GM19025 (cell line): ENCODE results near the gene C19orf81.
"Not testable (repeated sequence)": the region's sequence is repeated elsewhere in the genome, so short reads cannot be mapped to it uniquely, and the experiment has no call there.

Source experiments
- ATAC-seq: cut with Tn5 transposase; IDR thresholded peaks from one replicate; pipeline ENCODE4 v1.9.1; 2021; ENCODE audit warnings: mild to moderate bottlenecking, low read depth, moderate library complexity; ENCODE audit not compliant: unreplicated experiment

Gene C19orf81

DNA sequence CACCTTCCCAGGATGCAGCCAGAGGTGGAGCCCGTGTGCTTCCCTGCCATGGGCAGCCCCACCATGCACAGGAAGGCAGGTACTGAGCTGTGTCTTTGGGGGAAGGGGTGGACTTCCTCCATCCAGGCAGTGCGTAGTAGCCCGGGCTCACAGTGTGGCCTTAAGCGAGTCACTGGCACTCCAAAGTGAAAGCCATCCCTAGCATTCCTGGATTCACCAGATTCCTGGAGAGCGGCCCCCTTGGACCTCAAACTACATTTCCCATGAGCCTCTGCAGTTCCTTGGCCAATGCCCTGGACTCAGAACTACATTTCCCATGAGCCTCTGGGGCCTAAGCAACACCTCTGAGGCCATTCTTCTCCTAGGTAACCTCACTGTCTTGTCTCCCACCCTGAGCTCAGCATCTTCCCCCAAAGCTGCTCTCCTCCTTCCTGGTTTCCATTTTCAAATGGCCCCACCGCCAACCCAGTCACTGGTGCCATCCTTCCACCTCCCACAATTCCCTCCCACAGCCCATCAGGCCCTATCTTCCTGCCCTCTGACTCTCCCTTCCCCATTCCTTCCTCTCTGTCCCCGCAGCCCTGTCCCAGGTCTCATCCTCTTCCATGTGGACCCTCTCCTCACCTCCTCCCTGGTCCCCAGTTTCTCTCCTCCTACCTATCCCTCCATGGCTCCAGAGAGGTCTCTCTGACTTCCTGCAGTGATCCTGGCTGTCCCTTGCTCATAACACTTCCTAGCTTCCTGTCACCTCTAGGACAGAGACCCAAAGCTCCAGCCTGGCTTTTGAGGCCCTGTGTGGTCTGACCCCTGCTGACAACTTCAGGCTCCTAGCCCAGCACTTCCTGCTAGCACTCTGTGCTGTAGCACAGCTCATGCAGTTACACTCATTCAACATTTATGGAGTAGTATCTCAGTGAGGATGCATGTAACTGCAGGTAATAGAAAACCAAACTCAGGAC is at the start of gene C19orf81:
C19orf81 (plus strand) TSS at position 13 of the 959 bp plus-strand sequence; CDS start at position 13, 0 bp downstream.
- ATAC-seq, result no peak

DNA sequence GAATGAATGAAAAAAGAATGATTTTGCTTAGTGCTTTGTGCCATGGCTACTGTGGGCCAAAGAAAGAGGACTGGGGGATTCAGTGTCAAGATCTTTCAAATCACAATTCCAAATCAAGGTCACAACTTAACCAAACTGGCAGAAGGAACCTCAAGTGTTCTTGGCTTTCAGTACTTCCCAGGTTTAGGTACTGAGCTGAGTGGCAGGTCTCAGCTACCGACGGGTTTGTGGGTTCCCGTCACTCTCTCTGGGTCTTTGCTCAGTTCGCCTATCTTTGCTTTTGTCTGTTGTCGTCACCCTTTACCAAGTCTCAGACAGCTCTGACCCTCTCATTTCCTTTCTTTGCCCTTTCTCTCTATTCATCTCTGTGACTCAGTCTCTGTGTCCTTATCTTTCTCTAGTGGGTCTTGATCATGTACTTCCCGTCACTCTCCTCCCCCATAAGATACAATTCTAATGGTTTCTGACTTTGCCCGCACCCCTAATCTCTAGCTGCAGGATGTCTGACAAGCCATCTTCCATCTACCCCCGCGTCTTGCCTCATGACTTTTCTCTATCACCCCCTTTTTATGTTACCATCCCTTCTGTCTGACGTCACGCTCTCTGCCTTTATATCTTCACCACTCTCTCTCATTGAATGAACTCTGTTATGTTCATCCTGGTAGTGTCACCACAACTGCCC is 47.7 kb upstream of the C19orf81 start:
- no peak for ATAC-seq

DNA sequence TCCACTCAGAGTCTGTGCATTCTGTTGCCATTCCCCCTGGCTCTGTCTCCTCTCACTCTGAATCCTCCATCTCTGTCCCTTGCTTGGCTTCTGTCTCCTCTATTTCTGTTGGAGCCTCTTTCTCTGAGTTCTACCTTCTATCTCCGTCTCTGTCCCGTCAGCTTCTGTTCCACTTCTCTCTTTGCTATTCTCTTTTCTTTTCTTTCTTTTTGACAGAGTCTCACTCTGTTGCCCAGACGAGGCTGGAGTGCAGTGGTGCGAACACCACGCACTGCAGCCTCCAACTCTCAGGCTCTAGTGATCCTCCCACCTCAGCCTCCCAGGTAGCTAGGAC is 47.2 kb upstream of the C19orf81 start:
- ATAC-seq, result no peak

DNA sequence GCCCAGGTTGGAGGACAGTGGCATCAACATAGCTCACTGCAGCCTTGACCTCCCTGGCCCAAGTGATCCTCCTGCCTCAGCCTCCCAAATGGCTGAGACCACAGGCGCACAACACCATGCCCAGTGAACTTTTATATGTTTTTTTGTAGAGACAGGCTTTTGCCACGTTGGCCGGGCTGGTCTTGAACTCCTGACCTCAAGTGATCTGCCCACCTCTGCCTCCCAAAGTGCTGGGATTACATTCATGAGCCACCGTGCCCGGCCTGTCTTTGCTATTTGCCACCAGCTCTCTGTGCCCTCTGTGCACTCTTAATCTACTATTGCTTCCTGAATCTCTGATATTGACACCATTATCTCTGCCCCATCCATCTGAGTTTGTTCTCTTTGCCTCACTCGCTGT is 46.7 kb upstream of the C19orf81 start:
- ATAC-seq, result no peak

DNA sequence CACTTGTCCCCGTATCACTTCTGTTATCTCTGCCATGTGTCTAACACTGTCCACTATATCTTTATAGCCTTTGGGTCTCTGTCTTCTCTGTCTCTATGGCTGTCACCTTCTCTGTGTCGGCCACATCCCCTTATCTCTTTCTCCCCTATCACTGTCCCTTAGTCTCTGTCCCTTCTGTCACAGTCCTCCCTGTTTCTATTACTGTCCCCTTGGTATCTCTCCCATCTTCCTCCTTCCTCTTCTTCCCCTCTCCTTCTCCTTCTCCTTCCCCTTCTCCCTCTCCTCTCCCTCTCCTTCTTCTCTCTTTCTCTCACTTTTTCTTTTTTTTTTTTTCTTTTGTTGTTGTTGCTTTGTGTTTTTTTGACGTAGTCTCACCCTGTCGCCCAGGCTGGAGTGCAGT is 46.3 kb upstream of the C19orf81 start:
- no peak for ATAC-seq

DNA sequence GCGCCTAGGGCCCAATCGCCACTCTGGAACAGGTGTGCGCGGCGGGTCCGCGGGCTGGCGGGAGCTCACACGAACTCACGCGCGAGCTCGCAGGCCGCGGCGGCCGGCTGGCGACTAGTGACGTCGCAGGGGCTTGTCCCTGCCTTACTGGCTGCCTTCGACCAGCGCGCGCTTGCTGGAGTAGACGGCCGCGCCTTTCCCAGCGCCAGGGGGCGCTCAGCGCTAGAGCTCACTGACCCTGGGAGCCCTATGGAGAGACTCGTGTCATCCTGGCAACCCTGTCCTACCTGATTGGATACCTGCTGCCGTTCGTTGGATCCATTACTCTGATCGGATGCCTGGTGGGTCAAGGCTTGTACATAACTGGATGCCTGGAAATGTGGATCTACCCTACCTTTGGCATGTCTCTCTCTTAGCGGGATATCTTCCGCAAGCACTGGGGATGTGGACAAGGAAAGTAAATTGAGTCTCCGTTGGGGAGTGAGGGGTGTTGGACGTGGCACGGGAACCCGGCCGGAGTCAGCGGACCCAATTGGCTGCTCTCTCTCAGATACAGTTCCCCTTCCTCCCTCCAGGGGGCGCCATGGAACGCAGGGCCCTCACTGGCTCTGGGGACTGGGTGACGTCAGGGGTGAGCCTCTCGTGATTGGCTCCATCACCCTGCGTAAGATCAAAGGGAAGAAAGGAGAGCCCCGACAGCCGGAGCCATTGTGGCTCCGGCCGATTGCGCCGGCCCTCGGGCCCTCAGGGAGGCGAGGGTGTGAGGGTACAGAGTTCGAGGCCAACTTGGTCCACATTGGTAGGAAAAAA is 44.8 kb upstream of the C19orf81 start:
- not testable (repeated sequence) for ATAC-seq

DNA sequence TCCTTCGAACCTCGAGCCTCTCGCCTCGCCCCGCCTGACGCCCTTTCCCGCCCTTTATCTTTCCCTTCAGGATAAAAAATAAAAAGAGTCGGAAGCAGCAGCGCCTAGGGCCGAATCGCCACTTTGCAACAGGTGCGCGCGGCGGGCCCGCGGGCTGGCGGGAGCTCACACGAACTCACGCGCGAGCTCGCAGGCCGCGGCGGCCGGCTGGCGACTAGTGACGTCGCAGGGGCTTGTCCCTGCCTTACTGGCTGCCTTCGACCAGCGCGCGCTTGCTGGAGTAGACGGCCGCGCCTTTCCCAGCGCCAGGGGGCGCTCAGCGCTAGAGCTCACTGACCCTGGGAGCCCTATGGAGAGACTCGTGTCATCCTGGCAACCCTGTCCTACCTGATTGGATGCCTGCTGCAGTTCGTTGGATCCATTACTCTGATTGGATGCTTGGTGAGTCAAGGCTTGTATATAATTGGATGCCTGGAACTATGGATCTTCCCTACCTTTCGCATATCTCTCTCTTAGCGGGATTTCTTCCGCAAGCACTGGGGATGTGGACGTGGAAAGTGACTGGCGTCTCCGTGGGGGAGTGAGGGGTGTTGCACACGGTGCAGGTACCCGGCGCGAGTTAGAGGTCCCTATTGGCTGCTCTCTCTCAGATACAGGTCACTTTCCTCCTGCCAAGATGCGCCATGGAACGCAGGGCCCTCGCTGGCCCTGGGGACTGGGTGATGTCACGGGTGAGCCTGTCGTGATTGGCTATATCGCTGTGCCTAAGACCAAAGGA is 43.0 kb upstream of the C19orf81 start:
- not testable (repeated sequence) for ATAC-seq

DNA sequence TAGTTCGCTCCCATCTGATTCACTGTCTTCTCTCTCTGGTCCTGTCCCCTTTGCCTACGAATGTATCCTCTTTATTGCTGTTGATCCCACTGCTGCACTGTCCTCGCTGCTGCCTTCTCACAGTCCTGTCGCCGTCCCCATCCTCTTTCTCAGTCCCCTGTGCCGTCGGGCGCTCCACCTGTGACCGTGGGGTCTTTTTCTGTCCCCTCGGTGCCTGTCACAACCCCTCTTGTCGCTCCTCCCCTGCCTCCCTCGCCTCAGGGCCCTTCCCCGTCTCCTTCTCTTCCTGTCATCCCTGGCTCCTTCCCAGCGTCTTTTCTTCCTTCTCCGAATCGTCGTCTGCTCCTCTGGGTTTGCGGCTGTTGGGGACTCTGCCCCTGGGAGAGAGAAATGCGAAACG is 41.9 kb upstream of the C19orf81 start:
- no peak for ATAC-seq

DNA sequence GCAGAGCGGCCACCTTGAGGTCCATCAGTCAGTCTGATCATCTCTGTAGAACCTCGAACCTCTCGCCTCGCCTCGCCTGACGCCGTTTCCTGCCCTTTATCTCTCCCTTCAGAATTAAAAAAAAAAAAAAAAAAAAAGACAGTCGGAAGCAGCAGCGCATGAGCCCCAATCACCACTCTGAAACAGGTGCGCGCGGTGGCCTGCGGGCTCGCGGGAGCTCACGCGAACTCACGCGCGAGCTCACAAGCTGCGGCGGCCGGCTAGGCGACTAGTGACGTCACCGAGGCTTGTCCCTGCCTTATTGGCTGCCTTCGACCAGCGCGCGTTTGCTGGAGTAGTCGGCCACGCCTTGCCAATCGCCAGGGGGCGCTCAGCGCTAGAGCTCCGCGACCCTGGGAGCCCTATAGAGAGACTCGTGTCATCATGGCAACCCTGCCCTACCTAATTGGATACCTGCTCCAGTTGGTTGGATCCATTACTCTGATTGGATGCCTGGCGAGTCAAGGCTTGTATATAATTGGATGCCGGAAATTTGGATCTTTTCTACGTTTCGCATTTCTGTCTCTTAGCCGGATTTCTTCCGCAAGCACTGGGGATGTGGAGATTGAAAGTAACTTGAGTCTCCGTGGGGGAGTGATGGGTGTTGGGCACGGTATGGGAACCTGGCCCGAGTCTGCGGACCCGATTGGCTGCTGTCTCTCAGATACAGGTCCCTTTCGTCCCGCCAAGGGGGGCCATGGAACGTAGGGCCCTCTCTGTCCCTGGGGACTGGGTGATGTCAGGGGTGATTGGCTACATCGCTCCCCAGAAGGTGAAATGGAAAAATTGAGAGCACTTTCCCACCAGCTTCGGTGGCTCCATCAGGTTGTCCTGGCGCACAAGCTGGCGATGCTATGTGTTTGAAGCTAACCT is 41.1 kb upstream of the C19orf81 start:
- ATAC-seq, result no peak

DNA sequence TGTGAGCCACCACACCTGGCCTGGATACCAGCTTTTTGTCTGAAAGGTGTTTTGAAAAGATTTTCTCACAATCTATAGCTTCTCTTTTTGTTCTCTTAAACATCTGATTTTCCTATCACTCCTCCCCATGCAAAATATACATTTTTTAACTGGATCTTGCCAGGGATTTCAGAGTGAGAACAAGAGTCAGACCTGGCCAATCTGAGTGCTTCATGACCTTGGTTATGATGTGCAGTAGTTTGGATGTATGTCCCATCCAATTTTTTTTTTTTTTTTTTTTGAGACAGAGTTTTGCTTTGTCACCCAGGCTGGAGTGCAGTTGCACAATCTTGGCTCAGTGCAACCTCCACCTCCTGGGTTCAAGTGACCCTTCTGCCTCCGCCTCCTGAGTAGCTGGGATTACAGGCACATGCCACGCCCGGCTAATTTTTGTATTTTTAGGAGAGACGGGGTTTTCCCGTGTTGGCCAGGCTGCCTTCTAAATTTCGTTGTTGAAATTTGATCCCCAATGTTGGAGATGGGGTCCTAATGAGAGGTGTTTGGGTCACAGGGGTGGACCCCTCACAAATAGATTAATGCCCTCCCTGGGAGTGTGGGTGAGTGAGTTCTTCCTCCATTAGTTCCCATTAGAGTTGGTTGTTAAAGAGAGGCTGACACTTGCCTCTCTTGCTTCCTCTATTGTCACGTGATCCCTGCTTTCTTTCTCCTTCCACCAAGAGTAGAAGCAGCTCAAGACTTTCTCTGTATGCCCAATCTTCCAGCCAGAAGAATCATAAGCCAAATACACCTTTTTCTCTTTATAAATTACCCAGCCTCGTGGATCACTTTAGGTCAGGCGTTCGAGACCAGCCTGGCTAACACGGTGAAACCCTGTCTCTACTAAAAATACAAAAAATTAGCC is 36.5 kb upstream of the C19orf81 start:
- ATAC-seq, result not testable (repeated sequence)

DNA sequence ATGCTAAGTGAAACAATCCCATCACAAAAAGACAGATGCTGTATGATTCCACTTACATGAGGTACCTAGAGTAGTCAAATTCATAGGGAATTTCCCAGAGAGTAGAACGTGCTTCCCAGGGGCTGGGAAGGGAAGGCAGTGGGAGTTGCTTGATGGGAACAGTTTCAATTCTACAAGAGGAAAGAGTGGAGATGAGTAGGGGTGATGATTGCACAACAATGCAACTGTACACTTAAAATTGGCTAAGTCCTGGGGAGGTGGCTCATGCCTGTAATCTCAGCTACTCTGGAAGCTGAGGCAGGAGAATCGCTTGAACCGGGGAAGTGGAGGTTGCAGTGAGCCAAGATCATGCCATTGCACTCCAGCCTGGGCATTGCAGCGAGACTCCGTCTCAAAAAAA is 30.9 kb upstream of the C19orf81 start:
- ATAC-seq, result not testable (repeated sequence)

DNA sequence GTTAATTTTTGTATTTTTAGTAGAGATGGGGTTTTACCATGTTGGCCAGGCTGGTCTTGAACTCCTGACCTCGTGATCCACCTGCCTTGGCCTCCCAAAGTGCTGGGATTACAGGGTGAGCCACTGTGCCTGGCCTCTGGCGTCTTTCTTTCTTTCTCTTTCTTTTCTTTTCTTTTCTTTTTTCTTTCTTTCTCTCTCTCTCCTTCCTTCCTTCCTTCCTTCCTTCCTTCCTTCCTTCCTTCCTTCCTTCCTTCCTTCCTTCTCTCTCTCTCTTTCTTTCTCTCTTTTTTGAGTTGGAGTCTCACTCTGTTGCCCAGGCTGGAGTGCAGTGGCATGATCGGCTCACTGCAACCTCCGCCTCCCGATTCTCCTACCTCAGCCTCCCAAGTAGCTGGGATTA is 30.1 kb upstream of the C19orf81 start:
- not testable (repeated sequence) for ATAC-seq

DNA sequence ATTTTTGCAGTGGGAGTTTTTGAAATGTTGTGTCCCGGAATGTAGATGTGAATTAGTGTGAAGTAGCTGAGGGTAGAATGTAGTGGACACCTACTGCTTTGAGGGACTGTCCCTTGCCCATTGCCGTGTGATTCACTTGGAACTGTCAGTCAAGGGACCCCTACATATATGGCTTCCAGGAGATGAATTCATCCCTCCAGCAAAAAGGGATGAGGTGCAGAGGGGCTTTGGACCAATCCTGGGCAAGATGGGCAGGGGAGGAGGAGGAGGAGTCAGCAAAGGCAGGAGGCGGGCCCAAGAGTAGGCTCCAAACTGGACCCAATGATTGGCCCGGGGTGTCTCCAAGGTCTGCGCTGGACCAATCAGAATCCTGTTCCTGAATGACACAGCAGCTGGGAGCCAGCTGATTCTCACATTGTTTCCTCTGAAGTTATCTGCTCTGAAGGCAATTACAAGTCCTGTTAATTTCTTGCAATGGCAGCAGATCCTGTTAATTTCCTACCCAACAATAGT is 28.8 kb upstream of the C19orf81 start:
- not testable (repeated sequence) for ATAC-seq

DNA sequence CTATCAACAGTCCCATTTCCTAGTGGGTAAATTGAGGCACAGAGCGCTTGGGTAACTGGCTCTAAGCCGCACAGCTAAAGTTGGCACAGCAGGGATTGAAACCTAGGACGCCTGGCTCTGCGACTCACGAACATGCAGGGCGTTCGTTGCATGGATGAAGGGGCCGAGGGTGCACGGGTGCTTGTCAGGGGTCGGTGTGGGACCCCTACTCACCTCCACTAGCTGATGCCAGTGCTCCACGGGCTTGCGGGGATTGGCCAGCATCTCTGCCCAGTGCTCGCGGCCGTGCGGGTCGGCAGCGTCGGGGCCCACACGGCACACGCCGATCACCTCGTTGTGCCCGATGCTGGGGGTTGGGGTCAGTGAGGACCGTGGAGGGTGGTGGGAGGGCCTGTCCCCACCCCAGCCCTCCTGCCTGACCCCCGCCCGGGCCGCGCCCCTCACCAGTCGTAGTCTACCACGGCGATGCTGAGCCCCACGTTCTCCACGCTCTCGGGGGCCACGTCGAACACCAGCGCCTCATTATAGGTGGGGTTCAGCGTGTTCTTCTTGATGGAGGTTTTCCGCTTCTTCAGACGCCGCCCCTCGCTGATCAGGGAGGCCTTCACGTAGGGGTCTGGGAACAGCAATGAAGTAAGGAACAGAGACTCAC is 24.2 kb upstream of the C19orf81 start:
- ATAC-seq, result no peak

DNA sequence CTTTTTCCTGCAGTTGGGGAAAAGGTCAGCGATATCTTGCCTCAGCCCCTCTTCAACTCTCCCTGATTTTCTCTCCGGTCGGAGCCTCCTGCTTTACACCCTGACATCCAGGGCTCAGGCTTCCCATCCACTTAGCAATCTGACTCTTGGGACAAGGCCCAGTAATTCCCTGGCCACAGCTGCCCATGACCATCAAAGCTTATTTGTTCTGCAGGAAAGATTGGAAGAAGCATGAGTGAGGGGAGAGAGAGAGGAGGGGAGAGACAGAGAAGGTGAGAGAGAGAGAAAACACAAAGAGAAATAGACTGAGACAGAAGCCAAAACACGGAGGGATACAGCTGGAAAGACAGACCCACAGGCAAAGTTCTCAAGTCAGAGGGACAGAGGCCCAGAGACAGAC is 23.2 kb upstream of the C19orf81 start:
- no peak for ATAC-seq

DNA sequence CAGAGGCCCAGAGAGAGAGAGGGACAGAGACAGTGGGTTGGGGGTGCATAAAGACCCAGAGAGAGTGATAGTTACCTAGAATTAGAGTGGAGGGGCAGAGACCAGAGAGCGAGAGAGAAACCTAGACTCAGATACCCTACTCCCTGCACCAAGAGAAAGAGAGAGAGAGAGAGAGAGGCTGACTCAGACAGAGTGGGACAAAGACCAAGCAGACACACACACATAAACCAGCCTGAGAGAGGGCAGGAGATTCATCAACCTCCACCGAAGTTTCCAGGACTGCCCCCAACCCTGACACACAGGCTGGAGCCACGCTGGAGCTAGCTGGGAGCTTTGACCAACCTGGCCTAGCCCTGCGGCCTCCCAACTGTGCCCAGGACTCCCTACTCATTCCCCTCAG is 22.4 kb upstream of the C19orf81 start:
- no peak for ATAC-seq

DNA sequence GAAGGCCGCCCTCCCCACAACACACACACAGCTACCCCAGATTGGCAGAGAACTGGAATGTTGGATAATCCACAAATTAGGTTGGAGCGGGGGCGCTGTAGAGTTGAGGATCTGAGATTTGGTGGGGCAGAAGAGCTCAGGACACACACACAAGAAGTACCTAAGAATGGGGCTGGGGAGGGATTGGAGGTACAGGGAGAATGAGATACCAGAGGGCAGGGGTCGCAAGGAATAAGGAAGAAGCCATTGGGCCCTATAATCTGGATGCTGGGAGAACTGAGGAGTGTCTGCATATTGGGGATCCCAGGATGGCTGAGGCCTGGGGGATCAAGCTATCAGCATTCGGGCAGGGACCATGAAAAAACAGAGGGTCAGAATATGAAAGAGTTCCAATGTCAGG is 21.1 kb upstream of the C19orf81 start:
- no peak for ATAC-seq
